NCI-H2107 treated with DMSO at 0.1 percent for 48 hours (cell line): Measurements from ENCODE around the gene KIF3A.
A peak's percentile ranks its signal among the peaks of the same experiment; 100 is the strongest.

Experiments
- DNase-seq: peaks from one replicate; lab custom pipeline; 2025; ENCODE audit not compliant: unreplicated experiment; lab: John Stamatoyannopoulos, UW

KIF3A gene

DNA sequence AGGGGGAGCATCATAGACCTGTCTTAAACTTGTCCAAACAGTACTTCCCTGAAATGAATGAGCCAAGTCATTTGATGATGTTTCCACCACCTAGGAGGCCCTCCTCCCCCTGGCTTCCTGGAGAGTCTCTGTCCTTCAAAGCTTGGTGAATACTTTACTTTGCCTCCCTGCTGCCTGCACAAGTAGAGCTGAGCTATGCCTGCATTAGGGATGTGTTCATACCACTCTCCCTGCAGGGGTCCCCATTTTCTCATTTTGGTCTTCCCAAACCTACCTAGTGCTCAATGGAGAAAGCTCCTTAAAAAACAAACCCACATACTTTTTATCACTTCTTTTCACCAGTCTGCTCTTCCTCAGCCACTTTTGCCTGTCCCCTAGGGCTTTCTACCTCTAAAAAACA, 17.6 kb upstream of the KIF3A start:
- DNase-seq: peak; percentile 5

DNA sequence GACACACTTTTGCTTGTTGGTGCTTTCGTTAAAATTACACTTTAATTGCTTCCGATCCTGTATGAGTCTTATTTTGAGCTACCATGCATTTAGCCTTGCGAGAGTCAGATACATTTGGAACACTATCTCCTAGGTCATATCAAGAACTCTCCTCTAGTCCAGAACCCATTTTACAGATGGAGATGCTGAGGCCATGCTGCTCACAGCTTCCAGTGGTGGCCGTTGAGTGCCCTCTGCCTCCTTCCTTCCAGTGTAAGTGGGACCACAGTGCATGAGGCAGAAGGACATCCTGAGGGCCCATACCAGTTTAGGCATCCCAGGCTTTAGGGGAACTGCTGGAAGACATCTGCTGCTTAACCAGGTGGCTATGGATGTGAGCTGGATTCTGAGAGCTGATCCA, 16.8 kb upstream of the KIF3A start:
- DNase-seq: no peak

DNA sequence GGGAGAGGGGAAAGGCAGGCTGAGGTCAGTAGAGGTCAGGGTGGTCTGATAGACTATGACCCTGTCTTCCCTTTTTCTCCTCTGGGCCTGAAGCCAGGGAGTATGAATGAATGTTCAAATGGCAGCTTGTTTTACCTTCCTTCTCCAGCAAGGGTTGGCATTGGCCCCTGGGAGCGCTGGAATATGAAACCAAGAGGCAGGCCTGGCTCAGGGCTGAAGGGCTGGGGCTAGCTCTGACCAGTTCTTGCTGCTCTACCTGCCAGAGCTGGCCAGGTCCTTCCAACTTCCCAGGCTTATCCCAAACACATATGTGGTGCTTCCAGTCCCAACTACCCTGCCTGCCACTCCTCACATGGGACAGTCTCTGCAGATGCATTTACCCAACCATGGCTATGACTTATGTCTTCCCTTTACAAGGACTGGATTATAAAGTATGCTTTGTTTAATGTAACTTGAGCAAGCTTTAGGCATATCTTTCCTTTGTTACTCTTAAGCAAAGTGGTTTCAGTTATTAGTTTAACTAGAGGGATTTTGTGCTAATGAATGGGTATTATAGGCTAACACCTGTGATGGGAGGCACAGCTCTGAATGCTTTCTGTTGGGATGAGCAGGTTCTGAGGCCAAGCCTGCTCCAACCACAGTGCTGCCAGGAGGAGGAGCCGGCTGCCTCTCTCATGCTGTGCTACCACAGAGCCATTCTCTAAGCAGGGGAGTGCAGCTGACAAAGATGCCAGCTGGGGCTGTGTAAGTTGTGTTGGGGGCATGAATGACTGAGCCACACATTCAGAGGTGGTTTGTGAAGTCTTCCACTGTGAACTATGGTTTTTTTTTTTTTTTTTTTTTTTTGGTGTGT, 16.0 kb upstream of the KIF3A start:
- DNase-seq: peak; percentile 73

DNA sequence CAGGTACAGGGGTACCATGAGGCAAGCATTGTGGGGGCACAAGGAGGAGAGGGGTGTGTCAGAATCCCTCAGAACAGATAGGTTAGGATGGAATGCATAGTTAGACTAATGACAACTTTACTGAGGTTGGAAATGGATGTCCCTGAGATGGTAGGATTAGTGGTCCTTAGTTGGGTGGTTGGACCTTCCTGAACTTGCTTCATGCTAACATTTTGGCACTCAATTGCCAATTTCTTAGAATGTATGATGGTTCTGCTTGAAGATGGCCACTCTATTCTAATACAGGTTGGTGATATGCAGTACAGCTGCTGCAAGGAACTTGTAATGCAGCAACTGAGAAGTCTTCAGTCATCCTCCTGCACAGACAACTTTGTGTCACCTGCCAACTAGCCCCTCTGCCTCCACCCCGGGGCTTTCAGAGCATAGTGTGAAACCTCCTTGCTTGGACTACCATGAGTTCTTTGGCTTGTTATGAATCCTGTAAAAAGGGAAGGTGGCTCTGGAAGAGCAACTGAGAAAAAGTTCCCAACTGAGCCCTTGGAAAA, 15.3 kb upstream of the KIF3A start:
- no peak for DNase-seq

DNA sequence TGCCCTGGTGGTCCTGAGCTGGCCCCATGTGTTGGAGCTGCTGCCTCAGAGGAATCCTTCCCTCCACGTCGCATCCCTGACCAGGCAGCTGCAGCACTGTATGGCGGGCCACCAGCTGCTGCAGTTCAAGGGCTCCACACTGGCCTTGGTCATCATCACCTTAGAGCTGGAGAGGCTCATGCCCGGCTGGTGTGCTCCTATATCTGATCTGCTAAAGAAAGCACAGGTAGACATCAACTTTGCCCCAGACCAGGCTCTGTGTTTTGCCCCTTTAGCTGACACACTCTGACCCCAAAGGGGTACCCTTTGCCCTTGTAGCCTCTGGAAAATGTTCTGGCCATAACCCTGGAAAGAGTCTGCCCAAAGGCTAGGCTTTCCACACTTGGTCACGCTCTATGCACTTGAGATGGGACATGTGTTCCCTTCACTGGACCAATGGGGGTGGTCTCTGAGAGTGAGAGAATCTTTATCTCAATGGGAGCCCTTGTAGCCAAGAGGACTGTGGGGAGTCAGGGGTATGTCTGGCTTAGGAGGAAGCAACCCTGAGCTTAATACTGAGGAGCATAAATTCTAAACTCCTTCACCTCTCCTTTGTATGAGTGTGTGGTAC, 14.7 kb upstream of the KIF3A start:
- DNase-seq: no peak

DNA sequence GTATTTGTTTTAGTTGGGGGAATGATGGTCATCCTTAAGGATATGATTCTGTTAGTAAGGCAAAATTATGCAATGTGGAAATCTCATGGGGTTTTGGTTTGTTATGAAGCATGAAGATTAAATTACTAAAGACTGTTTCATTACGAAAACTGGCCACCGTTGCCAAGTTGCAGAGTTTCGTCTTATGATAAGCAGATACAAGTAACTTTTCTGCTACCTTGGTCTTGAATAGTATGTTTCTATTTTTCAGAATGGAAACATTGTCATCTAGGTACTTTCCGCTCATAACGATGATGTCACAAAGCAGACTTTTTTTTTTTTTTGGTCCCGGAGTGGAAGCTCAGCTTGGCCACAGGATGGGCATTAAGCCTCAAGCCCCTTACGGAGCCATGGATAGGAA, 14.1 kb upstream of the KIF3A start:
- no peak for DNase-seq

DNA sequence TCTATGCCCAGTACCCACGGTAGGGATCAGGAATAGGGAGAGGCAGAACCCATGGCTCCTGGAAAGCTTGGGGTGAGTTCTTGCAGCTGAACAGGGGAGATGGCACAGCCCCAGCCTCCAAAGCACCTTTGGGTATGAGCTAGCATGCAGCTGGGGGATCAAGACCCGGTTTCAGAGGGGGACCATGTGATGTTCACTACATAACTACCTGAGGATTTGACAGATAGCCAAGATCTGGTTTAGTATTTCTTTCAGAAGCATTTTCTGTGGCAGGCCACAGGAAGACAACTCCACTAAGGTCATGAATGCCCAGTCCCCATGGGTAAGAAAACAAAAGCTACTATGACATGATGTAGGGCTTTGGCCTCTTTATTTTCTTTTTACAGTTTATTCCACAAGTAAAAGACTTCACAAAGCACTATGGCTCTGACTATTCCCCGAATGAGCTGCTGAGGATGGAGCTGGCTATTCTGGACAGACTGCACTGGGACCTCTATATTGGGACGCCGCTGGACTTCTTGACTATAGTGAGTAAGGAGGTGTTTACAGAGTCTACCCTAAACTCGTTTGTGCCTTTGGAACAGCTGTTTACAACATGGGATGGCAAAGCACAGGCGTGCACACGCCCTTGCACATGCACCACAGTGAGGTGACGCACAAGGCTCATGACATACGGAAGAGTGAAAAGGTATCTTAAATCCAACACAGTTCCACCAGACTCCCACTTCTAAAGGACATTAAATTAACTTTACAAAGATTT, 13.3 kb upstream of the KIF3A start:
- no peak for DNase-seq

DNA sequence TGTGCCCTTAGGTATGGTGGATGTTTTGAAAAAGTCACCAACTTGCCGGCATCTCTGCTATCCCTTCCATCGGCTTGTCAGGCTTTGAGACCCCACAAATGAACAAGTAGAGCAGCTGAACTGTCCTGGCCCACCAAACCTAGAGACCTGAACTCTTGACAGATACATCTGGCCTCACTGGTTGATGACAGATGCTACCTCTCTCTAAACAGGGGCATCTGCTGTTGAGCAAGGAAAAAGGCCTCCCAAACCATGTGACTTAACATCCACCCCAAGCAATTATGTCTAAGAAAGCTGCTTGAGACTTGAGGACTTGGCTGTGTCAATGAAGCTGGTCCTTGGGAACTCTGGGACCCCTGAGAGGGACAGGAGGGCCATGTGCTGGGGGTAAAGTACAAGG, 12.2 kb upstream of the KIF3A start:
- no peak for DNase-seq

DNA sequence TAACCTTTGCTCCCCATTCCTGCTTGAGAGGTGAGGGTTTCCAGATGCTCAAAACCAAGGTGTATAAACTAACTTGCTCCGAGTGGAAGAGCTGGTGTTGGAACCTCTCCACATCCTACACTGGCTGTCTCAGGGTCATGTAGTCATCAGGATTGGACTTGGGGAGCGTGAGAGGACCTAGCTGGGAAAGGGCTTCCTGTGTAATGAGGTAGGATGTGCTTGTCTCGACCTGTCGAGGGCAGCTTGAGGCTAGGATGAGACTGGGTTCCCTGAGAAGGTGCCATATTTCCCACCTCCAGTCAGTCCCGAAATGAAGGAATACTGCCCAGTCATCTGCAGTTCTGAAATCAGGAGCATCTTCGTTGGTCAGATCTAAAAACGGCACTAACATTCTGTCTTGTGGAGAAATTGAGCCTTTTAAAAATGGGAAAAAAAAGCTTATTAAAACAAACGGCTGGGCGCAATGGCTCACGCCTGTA, 11.2 kb upstream of the KIF3A start:
- DNase-seq: no peak

DNA sequence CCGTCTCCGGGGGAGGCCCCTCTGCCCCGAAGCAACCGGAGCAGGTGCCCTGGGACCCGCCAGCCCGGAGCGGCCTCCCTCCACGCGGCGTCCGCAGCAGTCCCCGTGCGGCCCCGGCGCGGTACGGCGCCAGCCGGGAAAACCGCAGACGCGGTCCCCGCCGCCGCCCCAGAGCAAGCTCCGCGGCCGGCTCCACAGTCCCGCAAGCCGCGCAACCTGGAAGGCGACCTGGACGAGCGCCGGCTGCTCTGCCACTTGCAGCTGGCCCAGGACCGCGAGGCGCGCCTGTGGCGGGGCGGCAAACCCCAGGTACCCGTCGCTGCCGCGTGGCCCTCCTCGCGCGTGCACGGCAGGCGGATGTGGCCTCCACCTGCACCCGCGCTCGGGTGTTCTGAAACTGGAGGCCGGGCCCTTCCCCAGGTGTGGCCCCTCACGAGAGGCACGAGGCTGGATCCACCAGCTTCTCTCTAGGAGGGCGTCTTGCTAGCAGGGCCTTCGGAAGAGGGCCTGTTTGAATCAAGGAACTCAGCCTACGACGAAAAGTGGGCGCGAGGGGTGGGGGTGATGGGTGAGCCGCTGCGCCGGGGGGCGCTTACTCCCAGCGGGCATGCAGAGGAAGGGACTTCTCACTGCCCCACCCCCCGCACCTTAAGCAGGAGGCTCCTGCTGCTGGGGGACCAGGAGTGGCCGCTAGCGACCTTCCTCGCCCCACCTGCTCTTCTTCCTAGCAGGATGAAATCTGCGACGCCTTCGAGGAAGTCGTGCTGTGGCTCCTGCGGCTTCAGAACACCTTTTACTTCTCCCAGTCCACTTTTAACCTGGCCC, 10.5 kb upstream of the KIF3A start:
- no peak for DNase-seq

DNA sequence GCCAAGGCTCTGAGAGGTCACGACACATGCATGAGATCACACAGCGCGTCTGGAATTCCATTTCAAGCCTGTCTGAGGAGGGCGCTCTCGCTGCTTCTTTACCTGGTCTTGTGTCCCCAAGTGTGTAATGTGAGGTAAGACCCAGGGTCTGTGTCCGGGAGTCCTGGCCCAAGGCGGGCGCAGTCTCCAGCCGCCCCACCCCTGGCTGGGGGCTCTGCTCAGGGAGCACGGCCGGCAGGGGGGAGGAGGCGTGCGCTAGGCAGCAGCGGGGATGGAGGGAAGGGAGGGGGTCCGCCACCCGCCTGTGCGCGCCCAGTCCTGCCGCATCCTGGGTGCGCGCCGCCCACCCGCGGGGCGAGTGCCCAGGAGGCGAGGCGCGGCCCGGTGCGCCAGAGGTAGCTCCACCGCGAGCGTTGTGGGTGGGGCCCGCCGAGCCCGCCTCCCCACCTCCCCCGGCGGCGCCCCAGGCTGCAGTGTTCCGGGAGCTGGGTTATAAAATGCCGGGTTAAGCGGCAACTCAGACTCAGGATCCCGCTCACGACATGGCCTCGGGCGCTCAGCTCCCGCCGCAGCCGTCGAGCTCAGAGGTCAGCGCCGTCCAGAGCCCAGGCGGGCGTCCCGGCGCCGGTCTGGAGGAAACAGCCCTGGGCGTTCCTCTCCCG, 9.7 kb upstream of the KIF3A start, which contains the start of gene CCNI2:
TSS of gene CCNI2 (plus strand) at position 473 of the 662 bp plus-strand sequence. CDS start at position 543, 70 bp downstream.
- DNase-seq: no peak

DNA sequence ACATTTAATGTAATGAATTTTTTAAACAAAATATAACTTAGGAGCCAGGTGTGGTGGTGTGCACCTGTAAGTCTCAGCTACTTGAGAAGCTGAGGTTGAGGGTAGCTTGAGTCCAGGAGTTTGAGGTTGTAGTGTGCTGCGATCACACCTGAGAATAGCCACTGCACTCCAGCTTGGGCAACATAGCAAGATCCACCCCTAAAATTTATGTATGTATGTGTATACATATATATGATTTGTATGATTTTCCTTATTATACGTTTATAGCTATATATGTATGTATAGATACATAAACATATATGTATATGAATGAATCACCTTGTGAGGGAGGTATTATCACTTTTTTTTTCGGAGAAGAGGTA, 9.2 kb upstream of the KIF3A start:
- no peak for DNase-seq

DNA sequence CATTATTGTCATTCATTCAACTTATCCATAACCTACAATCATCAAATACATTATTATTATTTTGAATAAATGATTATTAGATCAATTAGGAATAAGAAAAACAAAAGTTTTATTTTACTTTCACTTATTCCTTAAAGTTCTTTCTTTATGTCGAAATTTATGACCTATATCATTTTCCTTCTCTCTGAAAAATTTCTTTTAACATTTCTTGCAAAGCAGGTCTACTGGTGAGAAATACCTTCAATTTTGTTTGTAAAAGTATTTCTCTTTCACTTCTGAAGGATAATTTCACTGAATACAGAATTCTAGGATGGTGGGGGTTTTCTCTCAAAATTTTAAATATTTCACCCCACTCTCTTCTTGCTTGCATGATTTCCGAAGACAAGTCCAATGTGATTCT, 7.3 kb upstream of the KIF3A start:
- no peak for DNase-seq

DNA sequence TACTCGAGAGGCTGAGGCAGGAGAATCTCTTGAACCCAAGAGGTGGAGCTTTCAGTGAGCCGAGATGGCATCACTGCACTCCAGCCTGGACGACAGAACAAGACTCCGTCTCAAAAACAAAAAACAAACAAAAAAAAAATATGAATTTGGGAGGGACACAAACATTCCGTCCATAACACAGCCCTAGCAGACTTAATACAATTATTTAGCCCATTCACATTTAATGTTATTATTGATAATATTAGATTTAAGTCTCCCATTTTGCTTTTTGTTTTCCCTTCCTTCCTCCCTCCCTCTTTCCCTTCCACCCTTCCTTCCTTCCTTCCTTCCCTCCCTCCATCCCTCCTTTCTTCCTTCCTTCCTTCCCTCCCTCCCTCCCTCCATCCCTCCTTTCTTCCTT, 5.3 kb upstream of the KIF3A start:
- no peak for DNase-seq

DNA sequence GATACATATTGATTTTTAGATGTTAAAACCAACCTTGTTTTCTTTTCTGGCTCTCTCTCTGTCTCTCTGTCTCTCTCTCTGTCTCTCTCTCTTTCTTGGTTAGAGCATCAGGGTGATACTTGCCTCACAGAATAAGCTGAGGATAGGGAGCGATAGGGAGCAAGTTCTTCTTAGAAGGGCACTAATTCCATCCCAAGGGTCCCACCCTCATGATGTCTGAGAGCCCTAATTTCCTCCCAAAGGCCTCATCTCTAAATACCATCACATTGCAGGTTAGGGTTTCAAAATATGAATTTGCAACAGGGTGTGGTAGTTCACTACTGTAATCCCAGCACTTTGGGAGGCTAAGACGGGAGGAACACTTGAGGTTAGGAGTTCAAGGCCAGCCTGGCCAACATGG, 4.8 kb upstream of the KIF3A start:
- no peak for DNase-seq

DNA sequence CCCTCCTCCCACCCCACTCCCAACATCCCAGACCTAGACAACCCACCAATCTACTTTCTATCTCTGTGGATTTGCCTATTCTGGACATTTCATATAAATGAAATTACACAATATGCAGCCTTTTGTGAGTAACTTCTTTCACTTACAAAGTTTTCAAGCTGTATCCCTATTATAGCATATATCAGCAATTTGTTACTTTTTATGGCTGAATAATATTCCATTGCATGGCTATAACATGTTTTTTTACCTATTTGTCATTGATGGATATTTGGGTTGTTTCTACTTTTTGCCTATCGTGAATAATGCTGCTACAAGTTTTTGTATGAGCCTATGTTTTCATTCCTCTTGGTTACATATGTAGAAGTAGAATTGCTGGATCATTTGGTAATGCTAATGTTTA, 1.9 kb upstream of the KIF3A start:
- no peak for DNase-seq

DNA sequence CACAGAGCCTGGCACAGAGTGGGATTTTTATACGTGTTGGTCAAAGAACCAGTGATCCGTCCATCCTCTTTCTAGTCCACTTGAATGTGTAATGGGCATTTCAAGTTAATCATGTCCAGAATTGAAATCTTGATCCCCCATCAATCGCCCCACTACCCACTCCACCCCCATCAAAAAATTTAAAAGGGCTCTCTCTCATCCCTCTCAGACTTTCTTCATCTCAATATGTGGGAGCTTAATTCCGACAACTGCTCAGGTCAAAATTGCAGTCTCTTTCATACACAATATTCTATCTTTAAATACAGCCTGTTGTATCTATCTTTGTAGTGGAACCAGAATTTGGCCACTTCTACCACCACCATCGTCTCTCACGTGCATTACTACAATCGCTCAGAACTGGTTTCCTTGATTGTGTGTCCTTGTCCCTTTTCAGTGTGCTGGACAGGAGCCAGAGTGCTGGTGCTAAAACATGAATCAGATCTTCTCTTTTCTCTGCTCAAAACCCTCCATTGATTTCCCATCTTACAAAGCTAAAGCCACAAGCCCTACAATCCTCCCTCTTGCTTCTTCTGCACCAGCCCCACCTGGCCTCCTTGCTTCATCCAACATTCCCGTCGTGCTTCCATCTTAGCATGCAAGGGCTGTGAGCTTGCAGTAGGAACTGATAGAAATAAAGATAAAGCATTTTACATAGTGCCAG, 786 bp upstream of the KIF3A start:
- no peak for DNase-seq

DNA sequence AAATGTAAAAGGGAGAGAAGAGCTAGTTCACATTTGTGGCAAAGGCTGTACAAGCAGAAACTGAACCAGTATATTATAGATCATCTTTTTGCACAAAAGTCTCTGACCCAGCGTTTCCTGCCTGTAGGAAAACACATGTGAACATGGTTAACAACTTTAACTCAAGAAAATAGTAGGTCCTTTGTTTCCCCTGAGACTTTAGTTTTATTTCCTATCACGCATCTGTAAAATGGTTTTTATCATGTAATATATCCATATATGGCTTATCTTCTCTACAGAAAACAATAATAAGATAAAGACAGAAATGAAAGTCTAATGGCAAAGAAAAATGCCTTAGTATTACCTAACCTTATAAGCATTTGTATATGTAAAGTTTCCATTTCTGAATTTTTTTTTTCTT, 2.7 kb downstream of the KIF3A start:
- no peak for DNase-seq

DNA sequence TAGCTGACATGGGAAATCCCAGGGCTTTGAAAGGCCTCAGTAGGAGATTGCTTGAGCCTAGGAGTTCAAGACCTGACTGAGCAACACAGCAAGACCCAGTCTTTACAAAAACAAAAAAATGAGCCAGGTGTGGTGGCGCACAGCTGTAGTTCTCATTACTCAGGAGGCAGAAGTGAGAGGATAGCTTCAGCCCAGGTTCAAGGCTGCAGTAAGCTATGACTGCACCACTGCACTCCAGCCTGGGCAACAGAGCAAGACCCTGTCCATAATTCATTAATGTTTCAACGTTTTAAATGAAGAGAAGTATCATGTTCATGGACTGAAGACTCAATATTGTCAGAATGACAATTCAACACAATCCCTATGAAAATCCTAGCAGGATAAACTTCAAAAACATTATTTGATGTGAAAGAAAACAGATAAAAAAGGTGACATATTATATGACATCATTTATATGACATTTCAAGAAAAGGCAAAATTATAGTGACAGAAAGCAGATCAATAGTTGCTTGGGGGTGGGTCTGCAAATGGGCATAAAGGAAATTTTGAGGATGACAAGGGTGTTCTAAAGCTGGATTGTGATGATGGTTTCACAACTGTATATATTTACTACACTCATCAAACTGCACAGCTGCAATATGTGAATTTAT, 3.7 kb downstream of the KIF3A start:
- DNase-seq: no peak
